Uterus (tissue), 4 donors: Measurements from ENCODE around the gene FOXO4. TPM values are rescaled to one million over a fixed set of nuclear protein-coding genes. Genes with fewer than 3 reads are reported as not detected.

Experiments
- DNase-seq, 2 donors: peaks; one replicate each; pipeline ENCODE4 v3.0.0-alpha.2; 2019 to 2020
- H3K27ac ChIP-seq, 2 donors: fragments of 200-600 bp; sonication (generic); 1 replicate in 1 of 2; 2 replicates in 1 of 2; pipeline ENCODE4 v1.5.1; 2016 to 2018
- H3K27me3 ChIP-seq, 2 donors: fragments of 200-600 bp; sonication (generic); one replicate each; pipeline ENCODE4 v1.5.1; 2018 to 2019; ENCODE audit warnings: control low read depth in 1 of 2
- H3K36me3 ChIP-seq, 2 donors: fragments of 200-600 bp; sonication (generic); one replicate each; pipeline ENCODE4 v1.5.1; 2019; ENCODE audit warnings: control low read depth in 1 of 2
- H3K4me1 ChIP-seq, 2 donors: fragments of 200-600 bp; sonication (generic); one replicate each; pipeline ENCODE4 v1.5.1; 2018 to 2019; ENCODE audit warnings: control low read depth in 1 of 2
- H3K4me3 ChIP-seq, 2 donors: fragments of 200-600 bp; sonication (generic); 1 replicate in 1 of 2; 2 replicates in 1 of 2; pipeline ENCODE4 v1.5.1; 2018 to 2019; ENCODE audit warnings: mild to moderate bottlenecking in 1 of 2
- H3K9me3 ChIP-seq, 2 donors: fragments of 200-600 bp; sonication (generic); one replicate each; pipeline ENCODE4 v1.5.1; 2019; ENCODE audit warnings: control low read depth in 1 of 2
- CTCF ChIP-seq, 4 experiments: fragments of 200-600 bp in 2 of 4; fragments of 450-650 bp in 2 of 4; sonication (generic) in 2 of 4; IDR thresholded peaks; one replicate each; pipeline ENCODE4 v1.5.1; 2016 to 2019; ENCODE audit warnings: antibody characterized with exemption in 4 of 4, mild to moderate bottlenecking in 2 of 4, moderate library complexity in 1 of 4
- POLR2A ChIP-seq, 2 donors: fragments of 450-650 bp; IDR thresholded peaks; one replicate each; pipeline ENCODE4 v1.6.1; 2016; ENCODE audit warnings: antibody characterized with exemption in 2 of 2, mild to moderate bottlenecking in 1 of 2, moderate library complexity in 1 of 2
- intact Hi-C: fragments of 100-400 bp; cut with DNase I; formaldehyde crosslinking; loops from one replicate; pipeline ENCODE4 v1.15.1; 2023; ENCODE audit warnings: low total_unique reads
- total RNA-seq, 4 donors: library from RNA; depleted of rRNA in 3 of 4; stranded (reverse); fragments of >200 nt in 3 of 4; gene quantifications; one replicate each; pipeline versions ENCODE4 v1.1.0 to v1.2.4, GENCODE V29; 2014 to 2023
- donor health status: DM: yes; HTN: yes; CAD: no.

FOXO4 gene
- total RNA-seq, 4 donors from 2014 or later, result 7.9 to 40.6 (median 10.1) TPM

- no peak for DNase-seq
- Histone ChIP-seq H3K36me3 (no peaks in the 10 kb centered on the region), H3K4me1 (no peaks in the 10 kb centered on the region), H3K27me3 (no peaks in the 10 kb centered on the region), H3K27ac (no peak overlapping the region), H3K4me3 (no peak overlapping the region), H3K9me3 (no peaks in the 10 kb centered on the region)
- intact Hi-C loops, result no loop called here
- TF ChIP-seq CTCF (IDR thresholded peaks at IDR 0.05) (no peak), POLR2A (IDR thresholded peaks at IDR 0.05) (no peak)
These were observed 13.4 kb downstream of the FOXO4 start for GRCh38 chrX:71109051-71109450.

GRCh38 chrX:71111141-71111843 lies 15.6 kb downstream of the FOXO4 start, which contains the start of gene IL2RG:
TSS of gene IL2RG (minus strand) at chrX:71111577. CDS start at chrX:71111539, 38 bp downstream.
- Histone ChIP-seq H3K4me1 (no peaks in the 10 kb centered on the region), H3K27ac (no peak within 1 kb of the TSS), H3K4me3 (no peak within 1 kb of the TSS), H3K27me3 (no peaks in the 10 kb centered on the region), H3K9me3 (no peaks in the 10 kb centered on the region), H3K36me3 (no peaks in the 10 kb centered on the region)
- intact Hi-C loops, result no loop called here
- TF ChIP-seq CTCF (IDR thresholded peaks at IDR 0.05) (no peak), POLR2A (IDR thresholded peaks at IDR 0.05) (no peak)
- no peak for DNase-seq

GRCh38 chrX:71111921-71112431 lies 16.3 kb downstream of the FOXO4 start:
- no peaks in the 10 kb centered on the region for H3K4me1 ChIP-seq
- H3K36me3 ChIP-seq, result no peaks in the 10 kb centered on the region
- no peak overlapping the region for H3K4me3 ChIP-seq
- DNase-seq, result no peak
- no peak overlapping the region for H3K27ac ChIP-seq
- intact Hi-C loops, result no loop called here
- no peaks in the 10 kb centered on the region for H3K9me3 ChIP-seq
- TF ChIP-seq POLR2A (IDR thresholded peaks at IDR 0.05), result no peak
- TF ChIP-seq CTCF (IDR thresholded peaks at IDR 0.05), result no peak
- H3K27me3 ChIP-seq, result no peaks in the 10 kb centered on the region

- Histone ChIP-seq H3K36me3 (no peaks in the 10 kb centered on the region), H3K27ac (peak overlapping the region in 1 of 2 donors; percentile 87), H3K27me3 (no peaks in the 10 kb centered on the region), H3K4me1 (no peaks in the 10 kb centered on the region), H3K9me3 (no peaks in the 10 kb centered on the region), H3K4me3 (no peak overlapping the region)
- TF ChIP-seq POLR2A (IDR thresholded peaks at IDR 0.05), result no peak
- no peak for TF ChIP-seq CTCF (IDR thresholded peaks at IDR 0.05)
- intact Hi-C loops, result no loop called here
- DNase-seq, result no peak
These were observed 21.7 kb downstream of the FOXO4 start for GRCh38 chrX:71117358-71117757.
